HK-2 (cell line): Measurements from ENCODE around the gene SNAPC3.
"Not testable (repeated sequence)": the region's sequence is repeated elsewhere in the genome, so short reads cannot be mapped to it uniquely, and the experiment has no call there.

Experiments used
- DNase-seq: peaks from one replicate; pipeline ENCODE4 v3.0.0-alpha.2; 2018; ENCODE audit not compliant: unreplicated experiment

SNAPC3 gene

GRCh38 chr9:15423231-15423985 lies 732 bp downstream of the SNAPC3 start:
- DNase-seq = no peak

- DNase-seq = no peak
Observed at GRCh38 chr9:15426019-15426418, 3.3 kb downstream of the SNAPC3 start.

GRCh38 chr9:15427702-15428101 lies 5.0 kb downstream of the SNAPC3 start:
- not testable (repeated sequence) for DNase-seq

GRCh38 chr9:15430920-15431844 lies 8.5 kb downstream of the SNAPC3 start:
- DNase-seq = no peak

GRCh38 chr9:15433191-15433590 lies 10.5 kb downstream of the SNAPC3 start:
- no peak for DNase-seq

GRCh38 chr9:15433661-15434060 lies 11.0 kb downstream of the SNAPC3 start:
- no peak for DNase-seq

GRCh38 chr9:15438891-15439290 lies 16.2 kb downstream of the SNAPC3 start:
- DNase-seq = no peak

GRCh38 chr9:15441841-15442240 lies 19.2 kb downstream of the SNAPC3 start:
- DNase-seq = not testable (repeated sequence)

- not testable (repeated sequence) for DNase-seq
Observed at GRCh38 chr9:15442264-15442663, 19.6 kb downstream of the SNAPC3 start.

GRCh38 chr9:15444141-15444540 lies 21.5 kb downstream of the SNAPC3 start:
- DNase-seq = no peak

GRCh38 chr9:15453956-15454355 lies 31.3 kb downstream of the SNAPC3 start:
- DNase-seq = no peak

- DNase-seq = no peak
Observed at GRCh38 chr9:15461056-15461455, 38.4 kb downstream of the SNAPC3 start.

GRCh38 chr9:15461601-15462000 lies 38.9 kb downstream of the SNAPC3 start:
- DNase-seq = no peak

GRCh38 chr9:15468145-15468544 lies 45.5 kb downstream of the SNAPC3 start:
- no peak for DNase-seq

GRCh38 chr9:15469406-15469805 lies 46.7 kb downstream of the SNAPC3 start:
- DNase-seq = no peak

GRCh38 chr9:15469862-15470261 lies 47.2 kb downstream of the SNAPC3 start:
- DNase-seq = no peak

GRCh38 chr9:15475923-15476536 lies 53.4 kb downstream of the SNAPC3 start:
- DNase-seq = no peak

GRCh38 chr9:15480028-15480427 lies 57.4 kb downstream of the SNAPC3 start:
- no peak for DNase-seq

GRCh38 chr9:15482146-15482545 lies 59.5 kb downstream of the SNAPC3 start:
- no peak for DNase-seq

GRCh38 chr9:15484802-15485201 lies 62.1 kb downstream of the SNAPC3 start:
- DNase-seq = no peak

- no peak for DNase-seq
Observed at GRCh38 chr9:15485836-15486666, 63.4 kb downstream of the SNAPC3 start.

- no peak for DNase-seq
Observed at GRCh38 chr9:15491950-15492349, 69.3 kb downstream of the SNAPC3 start.
